GM23338 (cell line): Measurements from ENCODE around the gene PXYLP1. TPM values are rescaled to one million over a fixed set of nuclear protein-coding genes. Genes with fewer than 3 reads are reported as not detected.

ENCODE experiments used
- ATAC-seq: fragments of 200-7000 bp; cut with Tn5 transposase; 3 replicates; pipeline ENCODE4 v1.9.1; 2020
- DNase-seq: peaks from one replicate; pipeline ENCODE4 v3.0.0-alpha.2; 2015; ENCODE audit warnings: low spot score
- H2AFZ ChIP-seq: fragments of 200-600 bp; sonication (generic); 2 replicates; pipeline ENCODE4 v1.8.0; 2016; ENCODE audit warnings: antibody characterized with exemption, mild to moderate bottlenecking, moderate library complexity
- H3F3A ChIP-seq: fragments of 200-600 bp; sonication (generic); replicated peaks from 2 replicates; pipeline ENCODE4 v1.8.0; 2017; ENCODE audit warnings: antibody characterized with exemption, mixed run types, low read depth
- H3K27ac ChIP-seq: fragments of 200-600 bp; sonication (generic); 2 replicates; pipeline ENCODE4 v1.6.1; 2016; ENCODE audit warnings: low read depth
- H3K27me3 ChIP-seq: fragments of 200-600 bp; sonication (generic); 2 replicates; pipeline ENCODE4 v1.8.0; 2016; ENCODE audit warnings: mild to moderate bottlenecking, mixed run types, moderate library complexity; ENCODE audit not compliant: insufficient read depth
- H3K36me3 ChIP-seq: fragments of 200-600 bp; sonication (generic); 2 replicates; pipeline ENCODE4 v1.8.0; 2016; ENCODE audit warnings: mild to moderate bottlenecking; ENCODE audit not compliant: insufficient read depth
- H3K4me1 ChIP-seq: fragments of 200-600 bp; sonication (generic); 2 replicates; pipeline ENCODE4 v1.8.0; 2016; ENCODE audit warnings: mild to moderate bottlenecking, moderate library complexity; ENCODE audit not compliant: insufficient read depth
- H3K4me2 ChIP-seq: fragments of 200-600 bp; sonication (generic); 2 replicates; pipeline ENCODE4 v1.7.1; 2017; ENCODE audit warnings: mixed run types
- H3K4me3 ChIP-seq: fragments of 200-600 bp; sonication (generic); 2 replicates; pipeline ENCODE4 v1.6.1; 2016; ENCODE audit warnings: mixed run types
- H3K79me2 ChIP-seq: fragments of 200-600 bp; sonication (generic); replicated peaks from 2 replicates; pipeline ENCODE4 v1.8.0; 2017; ENCODE audit warnings: mild to moderate bottlenecking; ENCODE audit not compliant: insufficient read depth
- H3K9me2 ChIP-seq: fragments of 200-600 bp; sonication (generic); 2 replicates; pipeline ENCODE4 v1.8.0; 2017; ENCODE audit not compliant: insufficient read depth
- H4K20me1 ChIP-seq: fragments of 200-600 bp; sonication (generic); replicated peaks from 2 replicates; pipeline ENCODE4 v1.8.0; 2017; ENCODE audit warnings: mild to moderate bottlenecking; ENCODE audit not compliant: insufficient read depth
- H3K27ac Mint-ChIP-seq: 2 replicates; pipeline ENCODE4 v1.8.0; 2020; ENCODE audit warnings: inconsistent platforms, mild to moderate bottlenecking, moderate library complexity, mixed read lengths
- H3K27me3 Mint-ChIP-seq: 3 replicates; pipeline ENCODE4 v1.8.0; 2022; ENCODE audit warnings: low read depth, mild to moderate bottlenecking, moderate library complexity, mixed read lengths, inconsistent platforms; ENCODE audit not compliant: insufficient read depth, poor library complexity
- H3K36me3 Mint-ChIP-seq: 3 replicates; pipeline ENCODE4 v1.8.0; 2021; ENCODE audit warnings: low read depth, mild to moderate bottlenecking, inconsistent platforms, moderate library complexity, mixed read lengths
- H3K4me1 Mint-ChIP-seq: 3 replicates; pipeline ENCODE4 v1.8.0; 2020; ENCODE audit warnings: mild to moderate bottlenecking, inconsistent platforms, mixed read lengths
- H3K4me3 Mint-ChIP-seq: 3 replicates; pipeline ENCODE4 v1.8.0; 2021; ENCODE audit warnings: moderate library complexity, mild to moderate bottlenecking, inconsistent platforms, mixed read lengths
- H3K9me3 Mint-ChIP-seq: 3 replicates; pipeline ENCODE4 v1.8.0; 2020; ENCODE audit warnings: moderate library complexity, mild to moderate bottlenecking, inconsistent platforms, mixed read lengths
- EZH2 ChIP-seq: fragments of 200-600 bp; sonication (generic); IDR thresholded peaks from one replicate; pipeline ENCODE4 v1.8.0; 2017; ENCODE audit warnings: antibody characterized with exemption, mild to moderate bottlenecking, low read depth; ENCODE audit not compliant: unreplicated experiment
- POLR2AphosphoS5 ChIP-seq: IDR thresholded peaks from 2 replicates; pipeline ENCODE4 v1.6.1; 2016; ENCODE audit warnings: antibody characterized with exemption, low read depth
- REST ChIP-seq: IDR thresholded peaks from one replicate; pipeline ENCODE4 v1.6.1; 2018; ENCODE audit warnings: antibody characterized with exemption; ENCODE audit not compliant: unreplicated experiment
- STAT1 ChIP-seq: IDR thresholded peaks from one replicate; pipeline ENCODE4 v1.6.1; 2016; ENCODE audit warnings: antibody characterized with exemption; ENCODE audit not compliant: unreplicated experiment
- ZNF331 ChIP-seq: fragments of 250-450 bp; sonication (Bioruptor Pico); IDR thresholded peaks from 2 replicates; pipeline ENCODE4 v1.5.0; 2020; ENCODE audit warnings: low read depth, mild to moderate bottlenecking, moderate library complexity
- polyA plus RNA-seq: library from polyadenylated mRNA; unstranded; fragments of >200 nt; fragmentation: Nextera tagmentation; extraction: Ambion mirVana; gene quantifications from 2 replicates; pipeline ENCODE4 v1.2.1, GENCODE V29; 2016
- total RNA-seq: library from RNA; depleted of rRNA; stranded (reverse); fragments of >200 nt; shearing (Covaris generic); gene quantifications from 2 replicates; pipeline ENCODE4 v1.2.3, GENCODE V29; 2014
- TF ChIP-seq, protein P1 (sequence below): IDR thresholded peaks from 2 replicates; pipeline ENCODE4 v1.6.1; 2016; ENCODE audit warnings: antibody characterized with exemption
- TF ChIP-seq, protein P2 (sequence below): fragments of 250-450 bp; sonication (Bioruptor Pico); IDR thresholded peaks from 2 replicates; pipeline ENCODE4 v1.5.0; 2020; ENCODE audit warnings: mild to moderate bottlenecking, moderate library complexity

Gene PXYLP1
- total and polyA plus RNA-seq, 2 experiments from 2014 or later: 8.9 to 20.1 TPM

- H3K27ac ChIP-seq: no peak overlapping the region
- H3K4me1 ChIP-seq: no peaks in the 10 kb centered on the region
- ATAC-seq: no peak
- peaks cover 5% of the 10 kb centered on the region for H3K27me3 Mint-ChIP-seq
- H3K4me2 ChIP-seq: no peak overlapping the region
- TF ChIP-seq ZNF331 (CRISPR knock-in tag) (peak; percentile 50), STAT1 (no peak), EZH2 (no peak), REST (no peak)
- TF ChIP-seq, protein P1, sequence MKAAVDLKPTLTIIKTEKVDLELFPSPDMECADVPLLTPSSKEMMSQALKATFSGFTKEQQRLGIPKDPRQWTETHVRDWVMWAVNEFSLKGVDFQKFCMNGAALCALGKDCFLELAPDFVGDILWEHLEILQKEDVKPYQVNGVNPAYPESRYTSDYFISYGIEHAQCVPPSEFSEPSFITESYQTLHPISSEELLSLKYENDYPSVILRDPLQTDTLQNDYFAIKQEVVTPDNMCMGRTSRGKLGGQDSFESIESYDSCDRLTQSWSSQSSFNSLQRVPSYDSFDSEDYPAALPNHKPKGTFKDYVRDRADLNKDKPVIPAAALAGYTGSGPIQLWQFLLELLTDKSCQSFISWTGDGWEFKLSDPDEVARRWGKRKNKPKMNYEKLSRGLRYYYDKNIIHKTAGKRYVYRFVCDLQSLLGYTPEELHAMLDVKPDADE: no peak
- no peaks in the 10 kb centered on the region for H3K9me3 Mint-ChIP-seq
- no peak overlapping the region for H2AFZ ChIP-seq
- H3K36me3 Mint-ChIP-seq: no peaks in the 10 kb centered on the region; the same call in 2 of the 3 replicates
- no peaks in the 10 kb centered on the region for H3F3A ChIP-seq
- no peak overlapping the region for H3K4me3 ChIP-seq
- H3K4me3 Mint-ChIP-seq: no peak overlapping the region
- peaks cover 4% of the 10 kb centered on the region; the same call in 2 of the 3 replicates for H3K4me1 Mint-ChIP-seq
- no peak overlapping the region for H3K27ac Mint-ChIP-seq
- no peaks in the 10 kb centered on the region for H3K36me3 ChIP-seq
- H3K79me2 ChIP-seq: no peaks in the 10 kb centered on the region
- H3K27me3 ChIP-seq: no peaks in the 10 kb centered on the region
- no peak for DNase-seq
- no peaks in the 10 kb centered on the region; the same call in none of the 2 replicates for H4K20me1 ChIP-seq
- no peaks in the 10 kb centered on the region for H3K9me2 ChIP-seq
Observed at GRCh38 chr3:141268306-141268705, 36.7 kb downstream of the PXYLP1 start.

DNA sequence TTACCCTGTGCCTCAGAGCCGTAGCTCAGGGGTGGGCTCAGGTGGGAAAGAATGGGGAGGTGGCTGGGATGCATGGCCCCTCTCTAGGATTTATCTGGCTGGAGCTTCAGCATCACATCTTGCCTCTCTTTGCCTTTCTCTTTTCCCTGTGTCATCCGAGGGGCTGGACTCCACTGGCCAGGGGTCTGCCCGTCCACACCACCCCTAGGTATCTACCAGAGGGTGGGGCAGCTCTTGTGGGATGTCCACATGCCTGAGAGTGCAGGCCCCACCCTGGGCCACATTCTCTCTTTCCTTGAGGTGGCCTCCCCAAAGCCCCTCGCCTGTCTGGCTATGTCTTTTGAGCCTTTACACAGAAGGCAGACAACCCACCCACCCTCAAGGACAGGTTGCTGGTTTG lies 37.2 kb downstream of the PXYLP1 start:
- Histone ChIP-seq H3K4me1 (no peaks in the 10 kb centered on the region), H3K27ac (no peak overlapping the region), H3K9me2 (no peaks in the 10 kb centered on the region), H3K79me2 (no peaks in the 10 kb centered on the region), H3K27me3 (no peaks in the 10 kb centered on the region), H3K36me3 (no peaks in the 10 kb centered on the region), H3K4me2 (no peak overlapping the region), H3K4me3 (no peak overlapping the region), H3F3A (no peaks in the 10 kb centered on the region), H4K20me1 (no peaks in the 10 kb centered on the region; the same call in none of the 2 replicates), H2AFZ (no peak overlapping the region)
- Mint-ChIP-seq H3K4me3 (no peak overlapping the region), H3K27me3 (peaks cover 5% of the 10 kb centered on the region), H3K4me1 (peaks cover 4% of the 10 kb centered on the region; the same call in 2 of the 3 replicates), H3K9me3 (no peaks in the 10 kb centered on the region), H3K27ac (no peak overlapping the region), H3K36me3 (no peaks in the 10 kb centered on the region; the same call in 2 of the 3 replicates)
- no peak for ATAC-seq
- no peak for DNase-seq
- TF ChIP-seq STAT1: no peak
- TF ChIP-seq POLR2AphosphoS5: no peak
- TF ChIP-seq REST: no peak
- TF ChIP-seq, protein P2, sequence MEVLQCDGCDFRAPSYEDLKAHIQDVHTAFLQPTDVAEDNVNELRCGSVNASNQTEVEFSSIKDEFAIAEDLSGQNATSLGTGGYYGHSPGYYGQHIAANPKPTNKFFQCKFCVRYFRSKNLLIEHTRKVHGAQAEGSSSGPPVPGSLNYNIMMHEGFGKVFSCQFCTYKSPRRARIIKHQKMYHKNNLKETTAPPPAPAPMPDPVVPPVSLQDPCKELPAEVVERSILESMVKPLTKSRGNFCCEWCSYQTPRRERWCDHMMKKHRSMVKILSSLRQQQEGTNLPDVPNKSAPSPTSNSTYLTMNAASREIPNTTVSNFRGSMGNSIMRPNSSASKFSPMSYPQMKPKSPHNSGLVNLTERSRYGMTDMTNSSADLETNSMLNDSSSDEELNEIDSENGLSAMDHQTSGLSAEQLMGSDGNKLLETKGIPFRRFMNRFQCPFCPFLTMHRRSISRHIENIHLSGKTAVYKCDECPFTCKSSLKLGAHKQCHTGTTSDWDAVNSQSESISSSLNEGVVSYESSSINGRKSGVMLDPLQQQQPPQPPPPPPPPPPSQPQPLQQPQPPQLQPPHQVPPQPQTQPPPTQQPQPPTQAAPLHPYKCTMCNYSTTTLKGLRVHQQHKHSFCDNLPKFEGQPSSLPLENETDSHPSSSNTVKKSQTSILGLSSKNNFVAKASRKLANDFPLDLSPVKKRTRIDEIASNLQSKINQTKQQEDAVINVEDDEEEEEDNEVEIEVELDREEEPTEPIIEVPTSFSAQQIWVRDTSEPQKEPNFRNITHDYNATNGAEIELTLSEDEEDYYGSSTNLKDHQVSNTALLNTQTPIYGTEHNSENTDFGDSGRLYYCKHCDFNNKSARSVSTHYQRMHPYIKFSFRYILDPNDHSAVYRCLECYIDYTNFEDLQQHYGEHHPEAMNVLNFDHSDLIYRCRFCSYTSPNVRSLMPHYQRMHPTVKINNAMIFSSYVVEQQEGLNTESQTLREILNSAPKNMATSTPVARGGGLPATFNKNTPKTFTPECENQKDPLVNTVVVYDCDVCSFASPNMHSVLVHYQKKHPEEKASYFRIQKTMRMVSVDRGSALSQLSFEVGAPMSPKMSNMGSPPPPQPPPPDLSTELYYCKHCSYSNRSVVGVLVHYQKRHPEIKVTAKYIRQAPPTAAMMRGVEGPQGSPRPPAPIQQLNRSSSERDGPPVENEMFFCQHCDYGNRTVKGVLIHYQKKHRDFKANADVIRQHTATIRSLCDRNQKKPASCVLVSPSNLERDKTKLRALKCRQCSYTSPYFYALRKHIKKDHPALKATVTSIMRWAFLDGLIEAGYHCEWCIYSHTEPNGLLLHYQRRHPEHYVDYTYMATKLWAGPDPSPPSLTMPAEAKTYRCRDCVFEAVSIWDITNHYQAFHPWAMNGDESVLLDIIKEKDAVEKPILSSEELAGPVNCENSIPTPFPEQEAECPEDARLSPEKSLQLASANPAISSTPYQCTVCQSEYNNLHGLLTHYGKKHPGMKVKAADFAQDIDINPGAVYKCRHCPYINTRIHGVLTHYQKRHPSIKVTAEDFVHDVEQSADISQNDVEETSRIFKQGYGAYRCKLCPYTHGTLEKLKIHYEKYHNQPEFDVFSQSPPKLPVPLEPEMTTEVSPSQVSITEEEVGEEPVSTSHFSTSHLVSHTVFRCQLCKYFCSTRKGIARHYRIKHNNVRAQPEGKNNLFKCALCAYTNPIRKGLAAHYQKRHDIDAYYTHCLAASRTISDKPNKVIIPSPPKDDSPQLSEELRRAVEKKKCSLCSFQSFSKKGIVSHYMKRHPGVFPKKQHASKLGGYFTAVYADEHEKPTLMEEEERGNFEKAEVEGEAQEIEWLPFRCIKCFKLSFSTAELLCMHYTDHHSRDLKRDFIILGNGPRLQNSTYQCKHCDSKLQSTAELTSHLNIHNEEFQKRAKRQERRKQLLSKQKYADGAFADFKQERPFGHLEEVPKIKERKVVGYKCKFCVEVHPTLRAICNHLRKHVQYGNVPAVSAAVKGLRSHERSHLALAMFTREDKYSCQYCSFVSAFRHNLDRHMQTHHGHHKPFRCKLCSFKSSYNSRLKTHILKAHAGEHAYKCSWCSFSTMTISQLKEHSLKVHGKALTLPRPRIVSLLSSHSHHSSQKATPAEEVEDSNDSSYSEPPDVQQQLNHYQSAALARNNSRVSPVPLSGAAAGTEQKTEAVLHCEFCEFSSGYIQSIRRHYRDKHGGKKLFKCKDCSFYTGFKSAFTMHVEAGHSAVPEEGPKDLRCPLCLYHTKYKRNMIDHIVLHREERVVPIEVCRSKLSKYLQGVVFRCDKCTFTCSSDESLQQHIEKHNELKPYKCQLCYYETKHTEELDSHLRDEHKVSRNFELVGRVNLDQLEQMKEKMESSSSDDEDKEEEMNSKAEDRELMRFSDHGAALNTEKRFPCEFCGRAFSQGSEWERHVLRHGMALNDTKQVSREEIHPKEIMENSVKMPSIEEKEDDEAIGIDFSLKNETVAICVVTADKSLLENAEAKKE (CRISPR knock-in tag): no peak
- TF ChIP-seq ZNF331 (CRISPR knock-in tag): no peak
